ENCODE measurements around the gene DTX3L.

DNA sequence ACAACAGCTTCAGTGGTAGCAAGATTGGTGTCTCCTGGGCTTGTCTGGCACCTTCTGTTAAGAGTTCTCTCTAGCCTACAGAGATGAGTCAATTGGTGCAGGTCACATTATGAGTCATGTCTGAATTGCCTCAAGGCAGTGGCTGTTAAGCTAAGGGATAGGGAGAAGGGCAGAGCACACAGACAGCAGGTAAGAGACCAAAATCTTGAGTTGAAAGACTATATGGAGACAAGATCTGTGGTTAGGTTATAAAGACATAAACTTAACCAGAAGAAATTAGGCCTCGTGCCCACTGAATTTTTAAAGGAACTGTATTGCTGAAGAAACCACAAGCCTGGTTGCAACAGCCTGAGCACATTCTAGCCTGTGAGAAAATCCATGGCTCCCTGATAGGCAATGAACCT, 30.2 kb upstream of the DTX3L start:
- TF ChIP-seq EZH2 (IDR thresholded peaks at IDR 0.05; ENCODE audit: low read depth, low read length, severe bottlenecking): no peak
- no peak for TF ChIP-seq EP300 (IDR thresholded peaks at IDR 0.05; ENCODE audit: borderline replicate concordance in 1 of 2, low read depth in 2 of 2, low read length in 2 of 2)
- no peak for TF ChIP-seq BRCA1 (IDR thresholded peaks at IDR 0.05; ENCODE audit: low read depth, low read length)
- no peak for TF ChIP-seq TAF1 (IDR thresholded peaks at IDR 0.05; ENCODE audit: low read depth, low read length)
- TF ChIP-seq, protein P1, sequence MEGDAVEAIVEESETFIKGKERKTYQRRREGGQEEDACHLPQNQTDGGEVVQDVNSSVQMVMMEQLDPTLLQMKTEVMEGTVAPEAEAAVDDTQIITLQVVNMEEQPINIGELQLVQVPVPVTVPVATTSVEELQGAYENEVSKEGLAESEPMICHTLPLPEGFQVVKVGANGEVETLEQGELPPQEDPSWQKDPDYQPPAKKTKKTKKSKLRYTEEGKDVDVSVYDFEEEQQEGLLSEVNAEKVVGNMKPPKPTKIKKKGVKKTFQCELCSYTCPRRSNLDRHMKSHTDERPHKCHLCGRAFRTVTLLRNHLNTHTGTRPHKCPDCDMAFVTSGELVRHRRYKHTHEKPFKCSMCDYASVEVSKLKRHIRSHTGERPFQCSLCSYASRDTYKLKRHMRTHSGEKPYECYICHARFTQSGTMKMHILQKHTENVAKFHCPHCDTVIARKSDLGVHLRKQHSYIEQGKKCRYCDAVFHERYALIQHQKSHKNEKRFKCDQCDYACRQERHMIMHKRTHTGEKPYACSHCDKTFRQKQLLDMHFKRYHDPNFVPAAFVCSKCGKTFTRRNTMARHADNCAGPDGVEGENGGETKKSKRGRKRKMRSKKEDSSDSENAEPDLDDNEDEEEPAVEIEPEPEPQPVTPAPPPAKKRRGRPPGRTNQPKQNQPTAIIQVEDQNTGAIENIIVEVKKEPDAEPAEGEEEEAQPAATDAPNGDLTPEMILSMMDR (IDR thresholded peaks at IDR 0.05; ENCODE audit: control extremely low read depth in 1 of 3, insufficient read depth in 1 of 3, low read depth in 1 of 3, low read length in 3 of 3): no peak
- no peak for TF ChIP-seq CREB1 (IDR thresholded peaks at IDR 0.05)
- TF ChIP-seq RFX5 (IDR thresholded peaks at IDR 0.05; ENCODE audit: borderline replicate concordance, low read depth, low read length): no peak
- no peak for TF ChIP-seq GABPA (IDR thresholded peaks at IDR 0.05; ENCODE audit: borderline replicate concordance, insufficient read depth, low read length)
- TF ChIP-seq BCL11A (IDR thresholded peaks at IDR 0.05; ENCODE audit: low read depth in 2 of 2, low read length in 2 of 2): no peak
- no peak for TF ChIP-seq ASH2L (IDR thresholded peaks at IDR 0.05; ENCODE audit: low read length)
- TF ChIP-seq JUND (IDR thresholded peaks at IDR 0.05; ENCODE audit: low read length): no peak
- no peak for TF ChIP-seq FOSL1 (IDR thresholded peaks at IDR 0.05; ENCODE audit: insufficient read depth, low read depth, low read length)
- TF ChIP-seq POLR2A (IDR thresholded peaks at IDR 0.05; ENCODE audit: control extremely low read depth in 1 of 2, low read depth in 2 of 2, low read length in 2 of 2): no peak
- no peak for TF ChIP-seq SRF (IDR thresholded peaks at IDR 0.05; ENCODE audit: low read depth, low read length)
